Measurements from ENCODE around the gene MAB21L2. TPM values are rescaled to one million over a fixed set of nuclear protein-coding genes. Genes with fewer than 3 reads are reported as not detected.

Gene MAB21L2
- total and polyA plus RNA-seq, 2 of the 13 experiments (the other 11 are each of a cell fraction or from before 2014, with no cell fraction given): not detected

DNA sequence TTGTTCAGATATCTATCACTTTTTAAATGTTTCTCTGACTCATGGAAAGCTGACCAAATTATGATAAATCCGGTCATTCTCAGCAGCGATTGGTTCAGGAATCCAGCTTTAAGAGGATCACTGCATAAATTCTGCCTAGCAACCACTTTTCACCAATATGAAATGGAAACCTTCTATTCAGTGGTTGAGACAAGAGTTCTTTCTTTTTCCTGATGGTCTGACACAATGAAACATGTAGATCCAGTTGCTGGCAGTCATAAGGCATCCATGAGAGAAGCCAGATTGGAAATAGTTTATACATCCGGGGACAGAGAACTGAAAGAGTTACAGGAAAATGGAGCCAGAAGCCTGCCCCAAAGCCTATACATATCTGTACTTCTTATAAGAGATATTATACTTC lies 27.2 kb downstream of the MAB21L2 start (continued):
- TF ChIP-seq, protein P1, sequence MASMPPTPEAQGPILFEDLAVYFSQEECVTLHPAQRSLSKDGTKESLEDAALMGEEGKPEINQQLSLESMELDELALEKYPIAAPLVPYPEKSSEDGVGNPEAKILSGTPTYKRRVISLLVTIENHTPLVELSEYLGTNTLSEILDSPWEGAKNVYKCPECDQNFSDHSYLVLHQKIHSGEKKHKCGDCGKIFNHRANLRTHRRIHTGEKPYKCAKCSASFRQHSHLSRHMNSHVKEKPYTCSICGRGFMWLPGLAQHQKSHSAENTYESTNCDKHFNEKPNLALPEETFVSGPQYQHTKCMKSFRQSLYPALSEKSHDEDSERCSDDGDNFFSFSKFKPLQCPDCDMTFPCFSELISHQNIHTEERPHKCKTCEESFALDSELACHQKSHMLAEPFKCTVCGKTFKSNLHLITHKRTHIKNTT (CRISPR knock-in tag; IDR thresholded peaks at IDR 0.05): no peak
- no peak for TF ChIP-seq JUN (CRISPR knock-in tag; IDR thresholded peaks at IDR 0.05)

DNA sequence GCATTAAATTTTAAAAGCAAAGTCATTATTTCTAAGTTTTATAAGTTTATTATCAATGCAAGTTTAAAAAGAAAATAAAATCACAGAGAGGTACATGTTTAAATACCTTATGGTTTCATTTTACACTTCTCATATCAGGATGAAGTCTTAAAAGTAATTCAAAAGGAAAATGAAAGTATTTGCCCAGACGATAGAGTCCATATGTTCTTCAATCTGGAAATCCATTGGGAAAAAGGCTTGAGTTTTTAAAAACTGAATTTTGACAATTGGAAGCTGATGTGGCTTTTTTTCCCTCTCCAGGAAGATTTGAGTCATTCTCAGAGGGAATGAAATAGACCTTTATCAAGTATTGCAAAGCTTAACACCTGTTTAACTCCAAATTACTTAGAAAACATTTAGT lies 37.1 kb downstream of the MAB21L2 start:
- BruUV-seq (replicated peaks): no TSS peak
- no peak overlapping the region for H2AFZ ChIP-seq (ENCODE audit: low read length)
- TF ChIP-seq ZFAT (CRISPR knock-in tag; conservative IDR thresholded peaks at IDR 0.05) (no peak), ZBTB3 (CRISPR knock-in tag; IDR thresholded peaks at IDR 0.05; ENCODE audit: borderline replicate concordance, low read depth) (no peak), HMG20A (CRISPR knock-in tag; IDR thresholded peaks at IDR 0.05; ENCODE audit: borderline replicate concordance) (no peak), NR2F1 (CRISPR knock-in tag; IDR thresholded peaks at IDR 0.05) (no peak)
- ATAC-seq (no peak), DNase-seq (ENCODE audit: low spot score) (no peak), FAIRE-seq (no peak)
- no peak overlapping the region for H3K4me2 ChIP-seq (ENCODE audit: low read depth, low read length)
- in situ Hi-C loops (cut with HindIII; ENCODE audit: extremely low pct_ligation_motif_present, low pct_unique_long_range_greater_than_20kb) (no loop called here), intact Hi-C loops (cut with micrococcal nuclease; ENCODE audit: unreplicated experiment) (no loop called here)
- no peak overlapping the region for H3K27ac ChIP-seq (ENCODE audit: extremely low read length, insufficient read depth, low read length)
- no peaks in the 10 kb centered on the region for H3K9me3 ChIP-seq (ENCODE audit: low read length)
- H3K27me3 ChIP-seq (ENCODE audit: control insufficient read depth in 1 of 2, insufficient read depth in 2 of 2, low read length in 2 of 2): no peaks in the 10 kb centered on the region
- no peak overlapping the region for H3K4me3 ChIP-seq (replicated peaks in 1 of 3; ENCODE audit: insufficient read depth in 1 of 3, low read depth in 2 of 3, low read length in 3 of 3)
- H4K20me1 ChIP-seq (ENCODE audit: insufficient read depth, low read length): no peaks in the 10 kb centered on the region
- no peaks in the 10 kb centered on the region for H3K36me3 ChIP-seq (replicated peaks in 1 of 2; ENCODE audit: control insufficient read depth in 1 of 2, insufficient read depth in 2 of 2, low read length in 2 of 2)
- no peak overlapping the region for H3K9ac ChIP-seq (ENCODE audit: insufficient read depth, low read depth, low read length)
- CTCF ChIA-PET (ENCODE audit: low intra/inter-chr PET ratio, low total read pairs): no interaction called here
- no peaks in the 10 kb centered on the region for H3K79me2 ChIP-seq (ENCODE audit: insufficient read depth, low read length)
- no peaks in the 10 kb centered on the region for H3K4me1 ChIP-seq (ENCODE audit: insufficient read depth, low read length)
- 100% methylated on average over 1 of the region's 1 CpG for WGBS (ENCODE audit: low lambda C conversion rate)
- POLR2A ChIA-PET: no interaction called here

DNA sequence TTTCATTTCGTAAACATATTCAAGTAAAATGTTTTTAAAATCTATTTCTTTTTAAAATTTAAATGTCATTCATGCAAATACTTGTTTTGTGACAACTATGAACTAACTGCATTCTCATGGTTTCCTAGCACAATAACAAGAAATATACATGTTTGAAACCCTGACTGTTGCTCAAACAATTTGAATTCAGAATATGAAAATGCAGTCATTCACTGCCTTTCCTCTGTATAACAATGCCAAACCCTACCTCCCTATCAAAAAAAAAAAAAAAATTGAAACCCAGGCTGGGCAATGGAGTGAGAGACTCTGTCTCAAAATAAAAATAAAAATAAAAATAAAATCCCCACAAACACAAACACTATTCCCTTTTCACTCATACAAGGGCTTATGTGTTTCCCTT lies 42.1 kb downstream of the MAB21L2 start:
- no peak for FAIRE-seq
- CTCF ChIA-PET (ENCODE audit: low intra/inter-chr PET ratio, low total read pairs): no interaction called here

More for the DNA sequence above, 42.1 kb downstream of the MAB21L2 start:
- Histone ChIP-seq H3K27ac (ENCODE audit: extremely low read length, insufficient read depth, low read length) (no peak overlapping the region), H4K20me1 (ENCODE audit: insufficient read depth, low read length) (no peaks in the 10 kb centered on the region), H3K79me2 (ENCODE audit: insufficient read depth, low read length) (no peaks in the 10 kb centered on the region), H2AFZ (ENCODE audit: low read length) (no peak overlapping the region), H3K9ac (ENCODE audit: insufficient read depth, low read depth, low read length) (no peak overlapping the region), H3K36me3 (replicated peaks in 1 of 2; ENCODE audit: control insufficient read depth in 1 of 2, insufficient read depth in 2 of 2, low read length in 2 of 2) (no peaks in the 10 kb centered on the region), H3K4me3 (replicated peaks in 1 of 3; ENCODE audit: insufficient read depth in 1 of 3, low read depth in 2 of 3, low read length in 3 of 3) (no peak overlapping the region), H3K4me2 (ENCODE audit: low read depth, low read length) (no peak overlapping the region), H3K27me3 (ENCODE audit: control insufficient read depth in 1 of 2, insufficient read depth in 2 of 2, low read length in 2 of 2) (no peaks in the 10 kb centered on the region; a peak in 1 of 5 replicates), H3K9me3 (ENCODE audit: low read length) (no peaks in the 10 kb centered on the region), H3K4me1 (ENCODE audit: insufficient read depth, low read length) (no peaks in the 10 kb centered on the region)
- intact Hi-C loops (cut with micrococcal nuclease; ENCODE audit: unreplicated experiment): no loop called here
- BruUV-seq (replicated peaks): no TSS peak
- TF ChIP-seq, protein P2, sequence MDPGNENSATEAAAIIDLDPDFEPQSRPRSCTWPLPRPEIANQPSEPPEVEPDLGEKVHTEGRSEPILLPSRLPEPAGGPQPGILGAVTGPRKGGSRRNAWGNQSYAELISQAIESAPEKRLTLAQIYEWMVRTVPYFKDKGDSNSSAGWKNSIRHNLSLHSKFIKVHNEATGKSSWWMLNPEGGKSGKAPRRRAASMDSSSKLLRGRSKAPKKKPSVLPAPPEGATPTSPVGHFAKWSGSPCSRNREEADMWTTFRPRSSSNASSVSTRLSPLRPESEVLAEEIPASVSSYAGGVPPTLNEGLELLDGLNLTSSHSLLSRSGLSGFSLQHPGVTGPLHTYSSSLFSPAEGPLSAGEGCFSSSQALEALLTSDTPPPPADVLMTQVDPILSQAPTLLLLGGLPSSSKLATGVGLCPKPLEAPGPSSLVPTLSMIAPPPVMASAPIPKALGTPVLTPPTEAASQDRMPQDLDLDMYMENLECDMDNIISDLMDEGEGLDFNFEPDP (CRISPR knock-in tag; conservative IDR thresholded peaks at IDR 0.05): no peak
- TF ChIP-seq SIX1 (CRISPR knock-in tag; IDR thresholded peaks at IDR 0.05; ENCODE audit: borderline replicate concordance) (no peak), POLR2AphosphoS2 (IDR thresholded peaks at IDR 0.05; ENCODE audit: low read depth, low read length) (no peak), HOXA7 (CRISPR knock-in tag; IDR thresholded peaks at IDR 0.05) (no peak)
- in situ Hi-C loops (cut with HindIII; ENCODE audit: extremely low pct_ligation_motif_present, low pct_unique_long_range_greater_than_20kb): no loop called here
- 96% methylated on average over 1 of the region's 1 CpG for WGBS (ENCODE audit: low lambda C conversion rate)
- POLR2A ChIA-PET: no interaction called here
- DNase-seq (ENCODE audit: low spot score) (no peak), ATAC-seq (no peak)

All from HepG2 (cell line).